ENCODE data around the gene KCNJ3. TPM values are rescaled to one million over a fixed set of nuclear protein-coding genes. Genes with fewer than 3 reads are reported as not detected.

Gene KCNJ3
- total and polyA plus RNA-seq, 2 donors from 2014 or later: 3.6 to 9.9 TPM

GRCh38 chr2:154664248-154664647, 34.2 kb upstream of the KCNJ3 start:
- H3K27ac ChIP-seq (ENCODE audit: low read depth in 2 of 2, low read length in 2 of 2): no peak overlapping the region
- TF ChIP-seq CTCF (IDR thresholded peaks at IDR 0.05; ENCODE audit: borderline replicate concordance, extremely low read depth, insufficient read depth): no peak
- H3K36me3 ChIP-seq (ENCODE audit: control insufficient read depth in 2 of 3, insufficient read depth in 3 of 3, low read length in 3 of 3): no peaks in the 10 kb centered on the region
- no peak overlapping the region for H3K9ac ChIP-seq (ENCODE audit: low read length in 3 of 3)
- intact Hi-C loops (cut with DNase I): no loop called here
- H3K27me3 ChIP-seq (ENCODE audit: control insufficient read depth, insufficient read depth, low read length): no peaks in the 10 kb centered on the region
- FAIRE-seq (peak; percentile 23), DNase-seq (no peak)
- H3K4me1 ChIP-seq (ENCODE audit: control insufficient read depth in 2 of 3, insufficient read depth in 2 of 3, low read depth in 1 of 3, low read length in 3 of 3): no peaks in the 10 kb centered on the region
- no peaks in the 10 kb centered on the region for H3K9me3 ChIP-seq (ENCODE audit: control insufficient read depth in 2 of 3, insufficient read depth in 1 of 3, low read length in 3 of 3)
- no peak overlapping the region for H3K4me3 ChIP-seq (ENCODE audit: low read length in 3 of 3)

- H3K36me3 ChIP-seq (ENCODE audit: control insufficient read depth in 2 of 3, insufficient read depth in 3 of 3, low read length in 3 of 3): no peaks in the 10 kb centered on the region
- no peak overlapping the region for H3K9ac ChIP-seq (ENCODE audit: low read length in 3 of 3)
- DNase-seq (no peak), FAIRE-seq (no peak)
- no peak for TF ChIP-seq CTCF (IDR thresholded peaks at IDR 0.05; ENCODE audit: borderline replicate concordance, extremely low read depth, insufficient read depth)
- H3K4me1 ChIP-seq (ENCODE audit: control insufficient read depth in 2 of 3, insufficient read depth in 2 of 3, low read depth in 1 of 3, low read length in 3 of 3): no peaks in the 10 kb centered on the region
- intact Hi-C loops (cut with DNase I): no loop called here
- H3K9me3 ChIP-seq (ENCODE audit: control insufficient read depth in 2 of 3, insufficient read depth in 1 of 3, low read length in 3 of 3): no peaks in the 10 kb centered on the region
- H3K4me3 ChIP-seq (ENCODE audit: low read length in 3 of 3): no peak overlapping the region
- H3K27me3 ChIP-seq (ENCODE audit: control insufficient read depth, insufficient read depth, low read length): no peaks in the 10 kb centered on the region
- no peak overlapping the region for H3K27ac ChIP-seq (ENCODE audit: low read depth in 2 of 2, low read length in 2 of 2)
These were observed 28.4 kb upstream of the KCNJ3 start for GRCh38 chr2:154670083-154670482.

- no peak overlapping the region for H3K27ac ChIP-seq (ENCODE audit: low read depth in 2 of 2, low read length in 2 of 2)
- DNase-seq (no peak), FAIRE-seq (no peak)
- H3K9ac ChIP-seq (ENCODE audit: low read length in 3 of 3): no peak overlapping the region
- no peak for TF ChIP-seq CTCF (IDR thresholded peaks at IDR 0.05; ENCODE audit: borderline replicate concordance, extremely low read depth, insufficient read depth)
- H3K36me3 ChIP-seq (ENCODE audit: control insufficient read depth in 2 of 3, insufficient read depth in 3 of 3, low read length in 3 of 3): no peaks in the 10 kb centered on the region
- intact Hi-C loops (cut with DNase I): no loop called here
- no peaks in the 10 kb centered on the region for H3K4me1 ChIP-seq (ENCODE audit: control insufficient read depth in 2 of 3, insufficient read depth in 2 of 3, low read depth in 1 of 3, low read length in 3 of 3)
- H3K27me3 ChIP-seq (ENCODE audit: control insufficient read depth, insufficient read depth, low read length): no peaks in the 10 kb centered on the region
- no peak overlapping the region for H3K4me3 ChIP-seq (ENCODE audit: low read length in 3 of 3)
- no peaks in the 10 kb centered on the region for H3K9me3 ChIP-seq (ENCODE audit: control insufficient read depth in 2 of 3, insufficient read depth in 1 of 3, low read length in 3 of 3)
These were observed 24.8 kb upstream of the KCNJ3 start for GRCh38 chr2:154673694-154674093.

GRCh38 chr2:154677401-154677800, 21.1 kb upstream of the KCNJ3 start:
- Histone ChIP-seq H3K4me3 (ENCODE audit: low read length in 3 of 3) (no peak overlapping the region), H3K9ac (ENCODE audit: low read length in 3 of 3) (no peak overlapping the region), H3K4me1 (ENCODE audit: control insufficient read depth in 2 of 3, insufficient read depth in 2 of 3, low read depth in 1 of 3, low read length in 3 of 3) (no peaks in the 10 kb centered on the region), H3K27ac (ENCODE audit: low read depth in 2 of 2, low read length in 2 of 2) (no peak overlapping the region), H3K27me3 (ENCODE audit: control insufficient read depth, insufficient read depth, low read length) (no peaks in the 10 kb centered on the region), H3K9me3 (ENCODE audit: control insufficient read depth in 2 of 3, insufficient read depth in 1 of 3, low read length in 3 of 3) (no peaks in the 10 kb centered on the region), H3K36me3 (ENCODE audit: control insufficient read depth in 2 of 3, insufficient read depth in 3 of 3, low read length in 3 of 3) (no peaks in the 10 kb centered on the region)
- intact Hi-C loops (cut with DNase I): no loop called here
- FAIRE-seq (no peak), DNase-seq (no peak)
- no peak for TF ChIP-seq CTCF (IDR thresholded peaks at IDR 0.05; ENCODE audit: borderline replicate concordance, extremely low read depth, insufficient read depth)

Data from kidney (tissue), 14 donors.